ENCODE measurements around the gene SOX18. TPM values are rescaled to one million over a fixed set of nuclear protein-coding genes. Genes with fewer than 3 reads are reported as not detected.

The SOX18 gene
- total and polyA plus RNA-seq, 2 of the 13 experiments (the other 11 are each of a cell fraction or from before 2014, with no cell fraction given), result 1.6 to 1.9 TPM

GRCh38 chr20:64055893-64056638 is 6.6 kb upstream of the SOX18 start (continued):
- TF ChIP-seq MTERF4 (CRISPR knock-in tag; IDR thresholded peaks at IDR 0.05) (no peak), ZNF660 (CRISPR knock-in tag; IDR thresholded peaks at IDR 0.05; ENCODE audit: borderline replicate concordance, low read depth) (no peak), ZFP90 (CRISPR knock-in tag; IDR thresholded peaks at IDR 0.05; ENCODE audit: borderline replicate concordance) (no peak), HNRNPK (IDR thresholded peaks at IDR 0.05; ENCODE audit: low read depth, low read length, poor library complexity, severe bottlenecking) (peak; percentile 12), SIN3B (IDR thresholded peaks at IDR 0.05; ENCODE audit: low read length) (no peak), ZNF841 (CRISPR knock-in tag; IDR thresholded peaks at IDR 0.05; ENCODE audit: borderline replicate concordance) (no peak), ZNF292 (CRISPR knock-in tag; IDR thresholded peaks at IDR 0.05; ENCODE audit: borderline replicate concordance, low read depth) (peak; percentile 44; the same call in 1 of the 2 replicates), YEATS2 (CRISPR knock-in tag; IDR thresholded peaks at IDR 0.05; ENCODE audit: borderline replicate concordance) (no peak; the same call in 1 of the 2 replicates), MAFF (IDR thresholded peaks at IDR 0.05; ENCODE audit: low read depth, low read length) (no peak), WIZ (CRISPR knock-in tag; IDR thresholded peaks at IDR 0.05) (no peak), MAZ (IDR thresholded peaks at IDR 0.05; ENCODE audit: borderline replicate concordance, low read depth, low read length) (peak; percentile 38), MAZ (CRISPR knock-in tag; IDR thresholded peaks at IDR 0.05; ENCODE audit: low read depth) (no peak), NPAS2 (CRISPR knock-in tag; IDR thresholded peaks at IDR 0.05; ENCODE audit: borderline replicate concordance) (no peak), ZNF652 (CRISPR knock-in tag; IDR thresholded peaks at IDR 0.05; ENCODE audit: borderline replicate concordance, low read depth) (no peak; the same call in 1 of the 2 replicates), ATF7-NPFF (CRISPR knock-in tag; IDR thresholded peaks at IDR 0.05; ENCODE audit: low read depth) (no peak), AGO1 (IDR thresholded peaks at IDR 0.05; ENCODE audit: low read depth, low read length, poor library complexity, severe bottlenecking) (no peak), NFIB (CRISPR knock-in tag; IDR thresholded peaks at IDR 0.05; ENCODE audit: borderline replicate concordance) (no peak), ZNF337 (CRISPR knock-in tag; IDR thresholded peaks at IDR 0.05; ENCODE audit: borderline replicate concordance, low read depth) (no peak), ARNT2 (CRISPR knock-in tag; IDR thresholded peaks at IDR 0.05; ENCODE audit: low read depth) (no peak), ZNF207 (IDR thresholded peaks at IDR 0.05; ENCODE audit: borderline replicate concordance) (no peak), ZNF674 (CRISPR knock-in tag; IDR thresholded peaks at IDR 0.05; ENCODE audit: low read depth) (no peak), POLR2G (IDR thresholded peaks at IDR 0.05; ENCODE audit: low read depth, low read length) (peak; percentile 76), TCF7 (IDR thresholded peaks at IDR 0.05; ENCODE audit: low read depth) (no peak)
- TF ChIP-seq, protein P1, sequence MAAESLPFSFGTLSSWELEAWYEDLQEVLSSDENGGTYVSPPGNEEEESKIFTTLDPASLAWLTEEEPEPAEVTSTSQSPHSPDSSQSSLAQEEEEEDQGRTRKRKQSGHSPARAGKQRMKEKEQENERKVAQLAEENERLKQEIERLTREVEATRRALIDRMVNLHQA (CRISPR knock-in tag; IDR thresholded peaks at IDR 0.05), result no peak
- TF ChIP-seq, protein P2, sequence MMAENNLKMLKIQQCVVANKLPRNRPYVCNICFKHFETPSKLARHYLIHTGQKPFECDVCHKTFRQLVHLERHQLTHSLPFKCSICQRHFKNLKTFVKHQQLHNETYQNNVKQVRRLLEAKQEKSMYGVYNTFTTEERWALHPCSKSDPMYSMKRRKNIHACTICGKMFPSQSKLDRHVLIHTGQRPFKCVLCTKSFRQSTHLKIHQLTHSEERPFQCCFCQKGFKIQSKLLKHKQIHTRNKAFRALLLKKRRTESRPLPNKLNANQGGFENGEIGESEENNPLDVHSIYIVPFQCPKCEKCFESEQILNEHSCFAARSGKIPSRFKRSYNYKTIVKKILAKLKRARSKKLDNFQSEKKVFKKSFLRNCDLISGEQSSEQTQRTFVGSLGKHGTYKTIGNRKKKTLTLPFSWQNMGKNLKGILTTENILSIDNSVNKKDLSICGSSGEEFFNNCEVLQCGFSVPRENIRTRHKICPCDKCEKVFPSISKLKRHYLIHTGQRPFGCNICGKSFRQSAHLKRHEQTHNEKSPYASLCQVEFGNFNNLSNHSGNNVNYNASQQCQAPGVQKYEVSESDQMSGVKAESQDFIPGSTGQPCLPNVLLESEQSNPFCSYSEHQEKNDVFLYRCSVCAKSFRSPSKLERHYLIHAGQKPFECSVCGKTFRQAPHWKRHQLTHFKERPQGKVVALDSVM (CRISPR knock-in tag; IDR thresholded peaks at IDR 0.05), result peak; percentile 23

Data from HepG2 (cell line).